Esophagus squamous epithelium (tissue), 5 donors: ENCODE results near the gene TRAPPC2L. TPM values are rescaled to one million over a fixed set of nuclear protein-coding genes. Genes with fewer than 3 reads are reported as not detected.
A peak's percentile ranks its signal among the peaks of the same experiment; 100 is the strongest.

Experiments used
- DNase-seq: peaks from one replicate; lab custom pipeline; 2025; lab: John Stamatoyannopoulos, UW
- H3K27ac ChIP-seq, 4 donors: fragments of 200-600 bp; sonication (generic); one replicate each; pipeline ENCODE4 v1.5.1; 2016 to 2019; ENCODE audit warnings: mild to moderate bottlenecking in 1 of 4
- H3K27me3 ChIP-seq, 4 donors: fragments of 200-600 bp; sonication (generic); 1 replicate in 3 of 4; 2 replicates in 1 of 4; pipeline versions ENCODE4 v1.5.1 to v1.6.0; 2017 to 2021; ENCODE audit warnings: antibody characterized with exemption in 1 of 4
- H3K36me3 ChIP-seq, 3 donors: fragments of 200-600 bp; sonication (generic); one replicate each; pipeline ENCODE4 v1.5.1; 2016 to 2019
- H3K4me1 ChIP-seq, 3 donors: fragments of 200-600 bp; sonication (generic); one replicate each; pipeline ENCODE4 v1.5.1; 2017 to 2019
- H3K4me3 ChIP-seq, 4 donors: fragments of 200-600 bp; sonication (generic); 1 replicate in 3 of 4; 2 replicates in 1 of 4; pipeline ENCODE4 v1.5.1; 2016 to 2019; ENCODE audit warnings: mild to moderate bottlenecking in 2 of 4, moderate library complexity in 1 of 4
- H3K9me3 ChIP-seq, 3 donors: fragments of 200-600 bp; sonication (generic); one replicate each; pipeline ENCODE4 v1.5.1; 2016 to 2019
- CTCF ChIP-seq, 6 experiments: fragments of 450-650 bp in 4 of 6; fragments of 200-600 bp in 2 of 6; sonication (generic) in 2 of 6; IDR thresholded peaks; one replicate each; pipeline ENCODE4 v1.5.1; 2016 to 2019; ENCODE audit warnings: antibody characterized with exemption in 6 of 6, mild to moderate bottlenecking in 4 of 6, moderate library complexity in 4 of 6
- POLR2A ChIP-seq, 4 donors: fragments of 450-650 bp; IDR thresholded peaks; one replicate each; pipeline ENCODE4 v1.6.1; 2017; ENCODE audit warnings: antibody characterized with exemption in 4 of 4, mild to moderate bottlenecking in 4 of 4, moderate library complexity in 3 of 4
- WGBS, 2 donors: methylation state at CpG; one replicate each; pipeline ENCODE4 v1.1.5; 2018; 5-methylcytosine and 5-hydroxymethylcytosine counted together
- intact Hi-C: fragments of 100-400 bp; cut with DNase I; formaldehyde crosslinking; loops from one replicate; pipeline ENCODE4 v1.15.0; 2022
- total RNA-seq, 4 donors: library from RNA; depleted of rRNA; stranded (reverse); fragments of >200 nt; gene quantifications; one replicate each; pipeline ENCODE4 v1.1.0, GENCODE V29; 2016
- donor health status: DM: yes; HTN: yes; CAD: no.

TRAPPC2L gene
- total RNA-seq, 4 donors from 2014 or later, result 20.7 to 29.7 (median 24.7) TPM

GRCh38 chr16:88910284-88911135, 53.6 kb downstream of the TRAPPC2L start:
- Histone ChIP-seq H3K36me3 (no peaks in the 10 kb centered on the region), H3K4me3 (no peak overlapping the region), H3K27me3 (peaks cover 0 to 54% (median 0%) of the 10 kb centered on the region in 4 donors), H3K27ac (peak overlapping the region in 2 of 4 donors; percentile 21 to 42), H3K9me3 (no peaks in the 10 kb centered on the region), H3K4me1 (peaks cover 0 to 51% (median 9%) of the 10 kb centered on the region in 3 donors)
- 39 to 74% methylated on average over 4 to 8 of the region's 26 CpGs for WGBS, 2 donors
- TF ChIP-seq CTCF (IDR thresholded peaks at IDR 0.05) (no peak), POLR2A (IDR thresholded peaks at IDR 0.05) (no peak)
- intact Hi-C loops, result no loop called here
- no peak for DNase-seq

GRCh38 chr16:88911136-88911945, 54.4 kb downstream of the TRAPPC2L start:
- Histone ChIP-seq H3K36me3 (no peaks in the 10 kb centered on the region), H3K9me3 (no peaks in the 10 kb centered on the region), H3K4me3 (no peak overlapping the region), H3K27me3 (peaks cover 0 to 54% (median 0%) of the 10 kb centered on the region in 4 donors), H3K4me1 (peaks cover 0 to 45% (median 9%) of the 10 kb centered on the region in 3 donors), H3K27ac (peak overlapping the region in 1 of 4 donors; percentile 42)
- intact Hi-C loops, result no loop called here
- no peak for DNase-seq
- WGBS, 2 donors, result 60 to 66% methylated on average over 28 of the region's 36 CpGs
- TF ChIP-seq POLR2A (IDR thresholded peaks at IDR 0.05) (no peak), CTCF (IDR thresholded peaks at IDR 0.05) (no peak)

GRCh38 chr16:88911946-88912310, 55.0 kb downstream of the TRAPPC2L start:
- intact Hi-C loops, result no loop called here
- H3K9me3 ChIP-seq, result no peaks in the 10 kb centered on the region
- no peak overlapping the region for H3K4me3 ChIP-seq
- peaks cover 0 to 51% (median 9%) of the 10 kb centered on the region in 3 donors for H3K4me1 ChIP-seq
- no peak overlapping the region for H3K27ac ChIP-seq
- peaks cover 0 to 54% (median 0%) of the 10 kb centered on the region in 4 donors for H3K27me3 ChIP-seq
- DNase-seq, result no peak
- no peaks in the 10 kb centered on the region for H3K36me3 ChIP-seq
- WGBS, 2 donors, result 87% methylated on average over 7 of the region's 16 CpGs; no CpG with 5 or more reads in 1 of the 2 donors
- TF ChIP-seq CTCF (IDR thresholded peaks at IDR 0.05) (no peak), POLR2A (IDR thresholded peaks at IDR 0.05) (no peak)

Other genes starting within 250 kb of the TRAPPC2L start
- 1 to 10 TPM in 1 of 4 donors, not detected in 3; 2.4 TPM for gene IL17C, start 218.6 kb upstream of the TRAPPC2L start, total RNA-seq
- 100 to 1,000 TPM in 2 of 4 donors, 10 to 100 TPM in 2; 67.1 to 205 (median 98.7) TPM for gene CYBA, start 206.1 kb upstream of the TRAPPC2L start, total RNA-seq
- 100 to 1,000 TPM in 1 of 4 donors, 10 to 100 TPM in 3; 52.7 to 134 (median 71.4) TPM for gene MVD, start 194.0 kb upstream of the TRAPPC2L start, total RNA-seq
- under 1 TPM in 2 of 4 donors, not detected in 2; 0.23 to 0.95 TPM for gene SNAI3, start 170.6 kb upstream of the TRAPPC2L start, total RNA-seq
- gene RNF166, start 150.7 kb upstream of the TRAPPC2L start, total RNA-seq, result 10 to 100 TPM in 2 of 4 donors, 1 to 10 TPM in 2; 7.1 to 16.8 (median 9.6) TPM
- gene CTU2, start 150.6 kb upstream of the TRAPPC2L start, total RNA-seq, result 10 to 100 TPM in 1 of 4 donors, 1 to 10 TPM in 3; 4.4 to 13.2 (median 6.3) TPM
- 100 to 1,000 TPM in 2 of 4 donors, 10 to 100 TPM in 2; 46.0 to 131 (median 103) TPM for gene PIEZO1, start 71.9 kb upstream of the TRAPPC2L start, total RNA-seq
- gene CDT1, start 53.3 kb upstream of the TRAPPC2L start, total RNA-seq, result 10 to 100 TPM in 3 of 4 donors, 1 to 10 TPM in 1; 7.7 to 20.7 (median 11.2) TPM
- 100 to 1,000 TPM; 186 to 314 (median 250) TPM for gene APRT, start 45.2 kb upstream of the TRAPPC2L start, total RNA-seq
- gene GALNS, start 180 bp upstream of the TRAPPC2L start, total RNA-seq, result 10 to 100 TPM in 3 of 4 donors, 1 to 10 TPM in 1; 9.5 to 24.2 (median 20.5) TPM
- not detected for gene PABPN1L, start 9.5 kb downstream of the TRAPPC2L start, total RNA-seq
- gene CBFA2T3, start 120.1 kb downstream of the TRAPPC2L start, total RNA-seq, result 1 to 10 TPM in 2 of 4 donors, under 1 TPM in 2; 0.18 to 2.7 (median 1.4) TPM
- 10 to 100 TPM; 15.1 to 21.1 (median 17.4) TPM for gene ACSF3, start 236.7 kb downstream of the TRAPPC2L start, total RNA-seq